HG02943 (cell line): ENCODE measurements around the gene OR8G1.
A peak's percentile ranks its signal among the peaks of the same experiment; 100 is the strongest.
"Not testable (repeated sequence)": the region's sequence is repeated elsewhere in the genome, so short reads cannot be mapped to it uniquely, and the experiment has no call there.

Experiments
- ATAC-seq: cut with Tn5 transposase; IDR thresholded peaks from one replicate; pipeline ENCODE4 v1.9.1; 2021; ENCODE audit warnings: mild to moderate bottlenecking, low read depth, moderate library complexity; ENCODE audit not compliant: unreplicated experiment

OR8G1 gene

GRCh38 chr11:124240621-124241397 is at the start of gene OR8G1:
Gene OR8G1 (plus strand): TSS chr11:124241095. CDS start chr11:124249676, 8,581 bp downstream.
- no peak for ATAC-seq

GRCh38 chr11:124193221-124194010 is 47.5 kb upstream of the OR8G1 start:
- peak; percentile 79 for ATAC-seq

- no peak for ATAC-seq
These were observed 46.4 kb upstream of the OR8G1 start for GRCh38 chr11:124194293-124195188.

- peak; percentile 78 for ATAC-seq
These were observed 45.6 kb upstream of the OR8G1 start for GRCh38 chr11:124195189-124195734.

- ATAC-seq: no peak
These were observed 42.9 kb upstream of the OR8G1 start for GRCh38 chr11:124197999-124198398.

- ATAC-seq: no peak
These were observed 42.0 kb upstream of the OR8G1 start for GRCh38 chr11:124198897-124199296.

GRCh38 chr11:124199702-124200101 is 41.2 kb upstream of the OR8G1 start:
- no peak for ATAC-seq

- no peak for ATAC-seq
These were observed 40.2 kb upstream of the OR8G1 start for GRCh38 chr11:124200671-124201070.

- no peak for ATAC-seq
These were observed 37.9 kb upstream of the OR8G1 start for GRCh38 chr11:124202951-124203350.

- ATAC-seq: no peak
These were observed 36.9 kb upstream of the OR8G1 start for GRCh38 chr11:124204008-124204407.

- ATAC-seq: no peak
These were observed 33.6 kb upstream of the OR8G1 start for GRCh38 chr11:124207102-124207792.

- no peak for ATAC-seq
These were observed 31.0 kb upstream of the OR8G1 start for GRCh38 chr11:124209824-124210357.

GRCh38 chr11:124210421-124210820 is 30.5 kb upstream of the OR8G1 start:
- ATAC-seq: no peak

- ATAC-seq: no peak
These were observed 29.6 kb upstream of the OR8G1 start for GRCh38 chr11:124211321-124211720.

GRCh38 chr11:124214027-124214426 is 26.9 kb upstream of the OR8G1 start:
- no peak for ATAC-seq

- ATAC-seq: no peak
These were observed 21.8 kb upstream of the OR8G1 start for GRCh38 chr11:124219126-124219525.

- ATAC-seq: no peak
These were observed 18.5 kb upstream of the OR8G1 start for GRCh38 chr11:124222407-124222806.

GRCh38 chr11:124224618-124225423 is 16.1 kb upstream of the OR8G1 start:
- not testable (repeated sequence) for ATAC-seq

- no peak for ATAC-seq
These were observed 15.4 kb upstream of the OR8G1 start for GRCh38 chr11:124225471-124225870.
